Measurements from ENCODE around the gene ME3.

DNA sequence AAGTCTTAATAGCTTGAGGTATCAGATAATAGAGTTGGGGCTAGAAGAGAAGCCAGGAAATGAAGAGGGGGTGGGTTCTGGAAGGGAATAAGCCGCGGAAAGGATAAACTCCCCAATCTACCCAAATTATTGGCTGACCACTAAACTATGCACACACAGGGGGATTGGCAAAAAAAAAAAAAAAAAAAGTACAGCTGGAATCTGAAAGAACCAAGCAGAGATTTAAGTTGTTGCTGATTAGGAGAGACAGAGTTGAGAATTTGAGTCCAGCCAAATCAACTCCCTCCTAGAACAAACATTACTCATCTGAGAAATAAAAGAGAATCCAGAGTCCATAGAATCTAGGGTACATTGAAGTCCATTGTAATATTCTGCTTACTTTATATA, 162.8 kb downstream of the ME3 start:
- TF ChIP-seq CTCF (IDR thresholded peaks at IDR 0.05) (no peak), POLR2A (IDR thresholded peaks at IDR 0.05) (no peak)
